HL-60 (cell line): Measurements from ENCODE around the gene R3HCC1L.

ENCODE experiments used
- DNase-seq, 2 experiments: peaks; one replicate each; pipeline ENCODE4 v3.0.0-alpha.2; 2010 to 2020; ENCODE audit warnings: low read depth in 1 of 2, low spot score in 1 of 2
- H3K27ac ChIP-seq: fragments of 250-450 bp; sonication (Bioruptor Pico); replicated peaks from 2 replicates; pipeline ENCODE4 v1.5.1; 2020; ENCODE audit warnings: mild to moderate bottlenecking, moderate library complexity
- H3K27me3 ChIP-seq: fragments of 250-450 bp; sonication (Bioruptor Pico); 2 replicates; pipeline ENCODE4 v1.5.1; 2021; ENCODE audit warnings: mild to moderate bottlenecking, moderate library complexity; ENCODE audit not compliant: insufficient read depth, poor library complexity, severe bottlenecking
- H3K4me3 ChIP-seq: replicated peaks from 2 replicates; pipeline ENCODE4 v1.5.1; 2011; ENCODE audit warnings: mild to moderate bottlenecking, control low read depth, low read length; ENCODE audit not compliant: insufficient read depth
- GABPA ChIP-seq: IDR thresholded peaks from 2 replicates; pipeline ENCODE4 v1.6.1; 2012; ENCODE audit warnings: low read depth
- POLR2AphosphoS5 ChIP-seq: IDR thresholded peaks from 2 replicates; pipeline ENCODE4 v1.6.1; 2012; ENCODE audit warnings: low read depth
- SPI1 ChIP-seq: IDR thresholded peaks from 2 replicates; pipeline ENCODE4 v1.6.1; 2012; ENCODE audit warnings: low read depth, mild to moderate bottlenecking, borderline replicate concordance
- TF ChIP-seq, protein P1 (sequence below): IDR thresholded peaks from one replicate; pipeline ENCODE4 v1.5.1; 2011; ENCODE audit warnings: low read length, control low read depth, inconsistent platforms; ENCODE audit not compliant: insufficient read depth
- TF ChIP-seq, protein P2 (sequence below): IDR thresholded peaks from 2 replicates; pipeline ENCODE4 v1.6.1; 2012; ENCODE audit warnings: low read depth; ENCODE audit not compliant: insufficient replicate concordance

Gene R3HCC1L

DNA sequence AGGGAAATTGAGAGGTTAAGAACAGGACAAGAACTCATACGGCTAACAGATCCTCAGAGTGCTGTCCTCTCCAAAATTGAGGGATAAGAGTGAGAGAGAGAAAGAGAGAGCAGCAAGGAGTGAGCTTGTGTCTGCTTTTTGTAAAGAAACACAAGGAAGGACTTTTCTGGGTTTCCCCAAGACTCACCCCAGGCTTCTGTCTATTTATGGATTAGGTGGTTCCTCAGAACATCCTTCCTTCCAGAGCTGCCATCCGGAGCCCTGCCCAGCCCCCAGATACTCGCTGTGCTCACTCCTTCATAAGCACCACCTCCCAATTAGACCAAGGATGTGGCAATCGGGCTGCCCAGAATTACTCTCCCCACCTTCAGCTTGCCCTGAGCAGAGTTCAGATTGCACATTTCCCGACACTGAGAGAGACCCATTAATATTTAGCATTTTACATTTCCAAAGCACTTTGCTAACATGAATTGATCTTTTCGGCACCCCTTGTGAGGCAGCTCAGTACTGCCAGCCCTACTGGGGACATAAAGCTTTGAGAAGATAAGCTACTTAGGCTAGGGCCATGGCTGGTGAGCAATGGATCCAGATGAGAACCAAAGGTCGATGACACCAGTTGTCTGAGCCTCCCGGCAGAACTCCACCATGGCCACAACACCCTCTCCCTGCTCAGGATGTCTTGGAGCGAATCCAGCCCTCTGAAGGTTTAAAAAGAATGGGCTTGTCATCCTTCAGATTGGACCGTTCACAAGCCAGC is 19.2 kb upstream of the R3HCC1L start:
- Histone ChIP-seq H3K27ac (no peak overlapping the region), H3K4me3 (no peak overlapping the region), H3K27me3 (peaks cover 18% of the 10 kb centered on the region)
- DNase-seq, result no peak
- TF ChIP-seq, protein P1, sequence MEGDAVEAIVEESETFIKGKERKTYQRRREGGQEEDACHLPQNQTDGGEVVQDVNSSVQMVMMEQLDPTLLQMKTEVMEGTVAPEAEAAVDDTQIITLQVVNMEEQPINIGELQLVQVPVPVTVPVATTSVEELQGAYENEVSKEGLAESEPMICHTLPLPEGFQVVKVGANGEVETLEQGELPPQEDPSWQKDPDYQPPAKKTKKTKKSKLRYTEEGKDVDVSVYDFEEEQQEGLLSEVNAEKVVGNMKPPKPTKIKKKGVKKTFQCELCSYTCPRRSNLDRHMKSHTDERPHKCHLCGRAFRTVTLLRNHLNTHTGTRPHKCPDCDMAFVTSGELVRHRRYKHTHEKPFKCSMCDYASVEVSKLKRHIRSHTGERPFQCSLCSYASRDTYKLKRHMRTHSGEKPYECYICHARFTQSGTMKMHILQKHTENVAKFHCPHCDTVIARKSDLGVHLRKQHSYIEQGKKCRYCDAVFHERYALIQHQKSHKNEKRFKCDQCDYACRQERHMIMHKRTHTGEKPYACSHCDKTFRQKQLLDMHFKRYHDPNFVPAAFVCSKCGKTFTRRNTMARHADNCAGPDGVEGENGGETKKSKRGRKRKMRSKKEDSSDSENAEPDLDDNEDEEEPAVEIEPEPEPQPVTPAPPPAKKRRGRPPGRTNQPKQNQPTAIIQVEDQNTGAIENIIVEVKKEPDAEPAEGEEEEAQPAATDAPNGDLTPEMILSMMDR, result no peak
- TF ChIP-seq POLR2AphosphoS5, result no peak
- TF ChIP-seq SPI1, result no peak
- TF ChIP-seq, protein P2, sequence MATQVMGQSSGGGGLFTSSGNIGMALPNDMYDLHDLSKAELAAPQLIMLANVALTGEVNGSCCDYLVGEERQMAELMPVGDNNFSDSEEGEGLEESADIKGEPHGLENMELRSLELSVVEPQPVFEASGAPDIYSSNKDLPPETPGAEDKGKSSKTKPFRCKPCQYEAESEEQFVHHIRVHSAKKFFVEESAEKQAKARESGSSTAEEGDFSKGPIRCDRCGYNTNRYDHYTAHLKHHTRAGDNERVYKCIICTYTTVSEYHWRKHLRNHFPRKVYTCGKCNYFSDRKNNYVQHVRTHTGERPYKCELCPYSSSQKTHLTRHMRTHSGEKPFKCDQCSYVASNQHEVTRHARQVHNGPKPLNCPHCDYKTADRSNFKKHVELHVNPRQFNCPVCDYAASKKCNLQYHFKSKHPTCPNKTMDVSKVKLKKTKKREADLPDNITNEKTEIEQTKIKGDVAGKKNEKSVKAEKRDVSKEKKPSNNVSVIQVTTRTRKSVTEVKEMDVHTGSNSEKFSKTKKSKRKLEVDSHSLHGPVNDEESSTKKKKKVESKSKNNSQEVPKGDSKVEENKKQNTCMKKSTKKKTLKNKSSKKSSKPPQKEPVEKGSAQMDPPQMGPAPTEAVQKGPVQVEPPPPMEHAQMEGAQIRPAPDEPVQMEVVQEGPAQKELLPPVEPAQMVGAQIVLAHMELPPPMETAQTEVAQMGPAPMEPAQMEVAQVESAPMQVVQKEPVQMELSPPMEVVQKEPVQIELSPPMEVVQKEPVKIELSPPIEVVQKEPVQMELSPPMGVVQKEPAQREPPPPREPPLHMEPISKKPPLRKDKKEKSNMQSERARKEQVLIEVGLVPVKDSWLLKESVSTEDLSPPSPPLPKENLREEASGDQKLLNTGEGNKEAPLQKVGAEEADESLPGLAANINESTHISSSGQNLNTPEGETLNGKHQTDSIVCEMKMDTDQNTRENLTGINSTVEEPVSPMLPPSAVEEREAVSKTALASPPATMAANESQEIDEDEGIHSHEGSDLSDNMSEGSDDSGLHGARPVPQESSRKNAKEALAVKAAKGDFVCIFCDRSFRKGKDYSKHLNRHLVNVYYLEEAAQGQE, result no peak
- TF ChIP-seq GABPA, result no peak

DNA sequence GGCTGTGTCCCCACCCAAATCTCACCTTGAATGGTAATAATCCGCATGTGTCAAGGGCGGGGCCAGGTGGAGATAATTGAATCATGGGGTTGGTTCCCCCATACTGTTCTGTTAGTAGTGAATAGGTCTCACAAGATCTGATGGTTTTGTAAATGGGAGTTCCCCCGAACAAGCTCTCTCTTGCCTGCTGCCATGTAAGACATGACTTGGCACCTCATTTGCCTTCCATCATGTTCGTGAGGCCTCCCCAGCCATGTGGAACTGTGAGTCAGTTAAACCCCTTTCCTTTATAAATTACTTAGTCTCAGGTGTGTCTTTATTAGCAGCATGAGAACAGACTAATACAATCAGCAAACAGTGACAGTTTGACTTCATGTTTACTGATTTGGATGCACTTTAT is 14.6 kb upstream of the R3HCC1L start:
- Histone ChIP-seq H3K4me3 (no peak overlapping the region), H3K27me3 (peaks cover 16% of the 10 kb centered on the region), H3K27ac (no peak overlapping the region)
- DNase-seq, result no peak
- TF ChIP-seq, protein P2, result no peak
- TF ChIP-seq SPI1, result no peak
- no peak for TF ChIP-seq GABPA
- TF ChIP-seq, protein P1, result no peak
- TF ChIP-seq POLR2AphosphoS5, result no peak

DNA sequence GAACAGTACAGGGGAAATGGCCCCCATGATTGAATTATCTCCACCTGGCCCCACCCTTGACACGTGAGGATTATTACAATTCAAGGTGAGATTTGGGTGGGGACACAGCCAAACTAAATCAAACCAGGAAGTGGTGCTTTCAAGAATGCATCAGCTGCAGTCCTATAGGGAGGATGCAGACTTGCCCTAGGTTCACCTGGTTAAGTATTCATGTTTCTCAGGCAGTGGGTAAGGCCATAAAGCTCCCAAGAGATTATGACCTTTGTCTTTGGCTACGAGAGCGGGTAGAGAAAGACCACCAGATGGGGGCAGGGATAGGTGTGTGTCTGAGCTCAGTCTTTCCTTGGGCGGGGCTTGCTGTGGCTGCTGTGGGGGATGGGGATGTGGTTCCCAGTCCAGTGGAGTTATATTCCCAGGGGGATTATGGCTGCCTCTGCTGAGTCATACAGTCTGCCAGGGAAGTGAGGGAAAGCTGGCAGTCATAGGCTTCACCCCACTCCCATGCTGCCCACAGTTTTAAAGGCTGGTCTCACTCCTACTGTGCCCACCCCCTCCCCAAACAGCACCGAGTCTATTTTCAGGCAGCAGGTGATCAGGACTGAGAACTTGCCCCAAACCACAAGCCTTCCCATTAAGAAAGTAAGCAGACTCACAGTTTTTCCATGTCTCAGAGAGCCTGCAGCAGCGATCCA is 8.4 kb upstream of the R3HCC1L start:
- no peak for DNase-seq
- TF ChIP-seq, protein P1, result no peak
- TF ChIP-seq SPI1 (no peak), POLR2AphosphoS5 (no peak), GABPA (no peak)
- TF ChIP-seq, protein P2, result no peak
- no peak overlapping the region for H3K4me3 ChIP-seq
- H3K27ac ChIP-seq, result no peak overlapping the region
- peaks cover 10% of the 10 kb centered on the region for H3K27me3 ChIP-seq
